CD4-positive, alpha-beta memory T cell (primary cell): ENCODE data around the gene KIAA0513. TPM values are rescaled to one million over a fixed set of nuclear protein-coding genes. Genes with fewer than 3 reads are reported as not detected.

Source experiments
- CTCF ChIA-PET: fragments of 350-600 bp; sonication (Branson Sonifier 250); formaldehyde crosslinking; loops from one replicate; lab custom pipeline; 2021; ENCODE audit warnings: inconsistent platforms; ENCODE audit not compliant: partially characterized antibody; lab: Charles Lee
- POLR2A ChIA-PET: fragments of 350-600 bp; sonication (Branson Sonifier 250); formaldehyde crosslinking; loops from one replicate; lab custom pipeline; 2021; ENCODE audit not compliant: partially characterized antibody; lab: Charles Lee
- DNase-seq, 5 donors: peaks; one replicate each; pipeline versions ENCODE4 v3.0.0 to v3.0.0-alpha.2; 2020 to 2022; ENCODE audit warnings: mixed read lengths in 1 of 5
- H3K27ac ChIP-seq: one replicate; pipeline ENCODE4 v1.7.0; 2013; ENCODE audit warnings: low read depth, low read length
- H3K27me3 ChIP-seq: 2 replicates; pipeline ENCODE4 v1.7.0; 2013; ENCODE audit warnings: mild to moderate bottlenecking, low read length, moderate library complexity; ENCODE audit not compliant: insufficient read depth
- H3K36me3 ChIP-seq: 2 replicates; pipeline ENCODE4 v1.7.0; 2013; ENCODE audit warnings: mild to moderate bottlenecking, low read length, moderate library complexity; ENCODE audit not compliant: insufficient read depth
- H3K4me1 ChIP-seq: 2 replicates; pipeline ENCODE4 v1.7.0; 2013; ENCODE audit warnings: mild to moderate bottlenecking, low read length, moderate library complexity; ENCODE audit not compliant: insufficient read depth
- H3K4me3 ChIP-seq, 2 donors: one replicate each; pipeline ENCODE4 v1.7.0; 2013; ENCODE audit warnings: low read length in 2 of 2, mild to moderate bottlenecking in 1 of 2
- H3K9me3 ChIP-seq, 2 donors: one replicate each; pipeline ENCODE4 v1.7.0; 2013; ENCODE audit warnings: low read length in 2 of 2, control low read depth in 1 of 2; ENCODE audit not compliant: control insufficient read depth in 1 of 2
- H3K27ac Mint-ChIP-seq, 7 donors: one replicate each; pipeline ENCODE4 v1.8.0; 2020 to 2021; ENCODE audit warnings: mixed read lengths in 7 of 7, mild to moderate bottlenecking in 6 of 7, inconsistent platforms in 3 of 7, moderate library complexity in 3 of 7
- H3K27me3 Mint-ChIP-seq, 2 donors: one replicate each; pipeline ENCODE4 v1.8.0; 2020 to 2021; ENCODE audit warnings: mixed read lengths in 2 of 2
- H3K36me3 Mint-ChIP-seq, 2 donors: one replicate each; pipeline ENCODE4 v1.8.0; 2020 to 2021; ENCODE audit warnings: mixed read lengths in 2 of 2, inconsistent platforms in 1 of 2, mild to moderate bottlenecking in 1 of 2
- H3K4me1 Mint-ChIP-seq, 4 donors: one replicate each; pipeline ENCODE4 v1.8.0; 2020 to 2021; ENCODE audit warnings: mixed read lengths in 4 of 4, mild to moderate bottlenecking in 1 of 4
- H3K4me3 Mint-ChIP-seq, 8 donors: one replicate each; pipeline ENCODE4 v1.8.0; 2020 to 2021; ENCODE audit warnings: mixed read lengths in 8 of 8, mild to moderate bottlenecking in 7 of 8, moderate library complexity in 6 of 8, inconsistent platforms in 3 of 8
- H3K9me3 Mint-ChIP-seq, 8 donors: one replicate each; pipeline ENCODE4 v1.8.0; 2020 to 2021; ENCODE audit warnings: mixed read lengths in 8 of 8, mild to moderate bottlenecking in 5 of 8, inconsistent platforms in 3 of 8, moderate library complexity in 1 of 8
- intact Hi-C: fragments of 100-400 bp; cut with micrococcal nuclease; formaldehyde crosslinking; loops from one replicate; pipeline ENCODE4 v1.15.1; 2023
- polyA plus RNA-seq, 2 donors: library from polyadenylated mRNA; unstranded; fragments of 300-500 nt; fragmentation: Illumina TruSeq; gene quantifications; one replicate each; pipeline ENCODE4 v1.2.3, GENCODE V29; 2021
- total RNA-seq, 2 experiments: library from RNA; stranded (reverse); gene quantifications; one replicate each; pipeline ENCODE4 v1.2.3, GENCODE V29; 2021

The KIAA0513 gene
- total and polyA plus RNA-seq, 4 experiments from 2014 or later: 1.3 to 19.0 (median 14.8) TPM

- Histone ChIP-seq H3K36me3 (no peaks in the 10 kb centered on the region), H3K9me3 (no peaks in the 10 kb centered on the region), H3K4me3 (no peak overlapping the region), H3K4me1 (no peaks in the 10 kb centered on the region), H3K27ac (no peak overlapping the region), H3K27me3 (no peaks in the 10 kb centered on the region)
- Mint-ChIP-seq H3K4me3 (no peak overlapping the region), H3K4me1 (peaks cover 3 to 8% (median 5%) of the 10 kb centered on the region in 4 donors), H3K27ac (no peak overlapping the region), H3K27me3 (peaks cover 3 to 5% of the 10 kb centered on the region in 2 donors), H3K9me3 (no peaks in the 10 kb centered on the region), H3K36me3 (no peaks in the 10 kb centered on the region)
- ChIA-PET CTCF (no interaction called here), POLR2A (no interaction called here)
- no peak for DNase-seq
- intact Hi-C loops: no loop called here
These were observed 103.1 kb downstream of the KIAA0513 start for GRCh38 chr16:85130705-85131028.

GRCh38 chr16:85132456-85133289 lies 105.1 kb downstream of the KIAA0513 start:
- H3K9me3 ChIP-seq: no peaks in the 10 kb centered on the region
- no peak overlapping the region for H3K4me3 ChIP-seq
- no peak for DNase-seq
- no peaks in the 10 kb centered on the region for H3K9me3 Mint-ChIP-seq
- H3K4me1 Mint-ChIP-seq: peaks cover 0 to 5% (median 3%) of the 10 kb centered on the region in 4 donors
- H3K27ac ChIP-seq: no peak overlapping the region
- H3K4me1 ChIP-seq: no peaks in the 10 kb centered on the region
- intact Hi-C loops: no loop called here
- ChIA-PET POLR2A (no interaction called here), CTCF (no interaction called here)
- H3K36me3 Mint-ChIP-seq: no peaks in the 10 kb centered on the region
- no peaks in the 10 kb centered on the region for H3K27me3 ChIP-seq
- H3K4me3 Mint-ChIP-seq: no peak overlapping the region
- peaks cover 6 to 7% of the 10 kb centered on the region in 2 donors for H3K27me3 Mint-ChIP-seq
- H3K27ac Mint-ChIP-seq: no peak overlapping the region
- H3K36me3 ChIP-seq: no peaks in the 10 kb centered on the region

- H3K4me3 ChIP-seq: no peak overlapping the region
- CTCF ChIA-PET: no interaction called here
- Mint-ChIP-seq H3K27ac (no peak overlapping the region), H3K4me3 (no peak overlapping the region), H3K27me3 (peaks cover 12% of the 10 kb centered on the region in 2 donors), H3K36me3 (peaks cover 0 to 4% of the 10 kb centered on the region in 2 donors), H3K4me1 (peaks cover 0 to 8% (median 5%) of the 10 kb centered on the region in 4 donors), H3K9me3 (no peaks in the 10 kb centered on the region)
- intact Hi-C loops: no loop called here
- no peak for DNase-seq
- H3K27ac ChIP-seq: no peak overlapping the region
- H3K4me1 ChIP-seq: no peaks in the 10 kb centered on the region
- H3K36me3 ChIP-seq: no peaks in the 10 kb centered on the region
- POLR2A ChIA-PET: no interaction called here
- no peaks in the 10 kb centered on the region for H3K27me3 ChIP-seq
- no peaks in the 10 kb centered on the region for H3K9me3 ChIP-seq
These were observed 105.7 kb downstream of the KIAA0513 start for GRCh38 chr16:85133290-85133599.

GRCh38 chr16:85134076-85134788 lies 106.6 kb downstream of the KIAA0513 start:
- H3K4me1 Mint-ChIP-seq: peaks cover 0 to 8% (median 5%) of the 10 kb centered on the region in 4 donors
- H3K36me3 Mint-ChIP-seq: peaks cover 0 to 4% of the 10 kb centered on the region in 2 donors
- H3K9me3 Mint-ChIP-seq: no peaks in the 10 kb centered on the region
- DNase-seq: no peak
- intact Hi-C loops: no loop called here
- H3K4me3 Mint-ChIP-seq: no peak overlapping the region
- no peaks in the 10 kb centered on the region for H3K27me3 ChIP-seq
- peak overlapping the region in 1 of 7 donors; percentile 77 for H3K27ac Mint-ChIP-seq
- ChIA-PET CTCF (no interaction called here), POLR2A (no interaction called here)
- H3K27me3 Mint-ChIP-seq: peaks cover 18 to 19% of the 10 kb centered on the region in 2 donors
- no peaks in the 10 kb centered on the region for H3K9me3 ChIP-seq
- no peak overlapping the region for H3K4me3 ChIP-seq
- H3K36me3 ChIP-seq: no peaks in the 10 kb centered on the region
- H3K27ac ChIP-seq: no peak overlapping the region
- H3K4me1 ChIP-seq: no peaks in the 10 kb centered on the region

GRCh38 chr16:85134789-85135142 lies 107.2 kb downstream of the KIAA0513 start:
- CTCF ChIA-PET: no interaction called here
- Mint-ChIP-seq H3K27me3 (peaks cover 22 to 23% of the 10 kb centered on the region in 2 donors), H3K4me3 (no peak overlapping the region), H3K4me1 (peaks cover 0 to 8% (median 5%) of the 10 kb centered on the region in 4 donors), H3K27ac (no peak overlapping the region), H3K36me3 (peaks cover 0 to 4% of the 10 kb centered on the region in 2 donors), H3K9me3 (no peaks in the 10 kb centered on the region)
- no peaks in the 10 kb centered on the region for H3K9me3 ChIP-seq
- no peaks in the 10 kb centered on the region for H3K4me1 ChIP-seq
- no peak overlapping the region for H3K4me3 ChIP-seq
- DNase-seq: no peak
- no peak overlapping the region for H3K27ac ChIP-seq
- intact Hi-C loops: no loop called here
- H3K36me3 ChIP-seq: no peaks in the 10 kb centered on the region
- H3K27me3 ChIP-seq: no peaks in the 10 kb centered on the region
- POLR2A ChIA-PET: no interaction called here

- Histone ChIP-seq H3K4me3 (no peak overlapping the region), H3K36me3 (no peaks in the 10 kb centered on the region), H3K27ac (no peak overlapping the region), H3K4me1 (no peaks in the 10 kb centered on the region), H3K27me3 (no peaks in the 10 kb centered on the region), H3K9me3 (no peaks in the 10 kb centered on the region)
- intact Hi-C loops: no loop called here
- CTCF ChIA-PET: no interaction called here
- DNase-seq: no peak
- no peak overlapping the region for H3K4me3 Mint-ChIP-seq
- H3K4me1 Mint-ChIP-seq: peaks cover 0 to 8% (median 5%) of the 10 kb centered on the region in 4 donors
- peaks cover 24 to 25% of the 10 kb centered on the region in 2 donors for H3K27me3 Mint-ChIP-seq
- no peaks in the 10 kb centered on the region for H3K9me3 Mint-ChIP-seq
- peaks cover 0 to 4% of the 10 kb centered on the region in 2 donors for H3K36me3 Mint-ChIP-seq
- POLR2A ChIA-PET: no interaction called here
- H3K27ac Mint-ChIP-seq: no peak overlapping the region
These were observed 108.7 kb downstream of the KIAA0513 start for GRCh38 chr16:85136213-85136701.

GRCh38 chr16:85136702-85137322 lies 109.2 kb downstream of the KIAA0513 start:
- H3K27me3 ChIP-seq: no peaks in the 10 kb centered on the region
- no peaks in the 10 kb centered on the region for H3K4me1 ChIP-seq
- no peak overlapping the region for H3K4me3 ChIP-seq
- intact Hi-C loops: no loop called here
- Mint-ChIP-seq H3K27ac (no peak overlapping the region), H3K9me3 (no peaks in the 10 kb centered on the region), H3K4me1 (peaks cover 0 to 8% (median 5%) of the 10 kb centered on the region in 4 donors), H3K4me3 (peak overlapping the region in 1 of 8 donors; percentile 42), H3K36me3 (peaks cover 0 to 4% of the 10 kb centered on the region in 2 donors), H3K27me3 (peaks cover 24 to 25% of the 10 kb centered on the region in 2 donors)
- H3K27ac ChIP-seq: no peak overlapping the region
- H3K36me3 ChIP-seq: no peaks in the 10 kb centered on the region
- no peaks in the 10 kb centered on the region for H3K9me3 ChIP-seq
- ChIA-PET CTCF (no interaction called here), POLR2A (no interaction called here)
- DNase-seq: no peak
